RWPE2 (cell line): ENCODE results near the gene ZNF610.

Experiments
- ATAC-seq: fragments of 200-7000 bp; cut with Tn5 transposase; 3 replicates; pipeline ENCODE4 v1.9.1; 2021; ENCODE audit warnings: low read depth
- DNase-seq: peaks from one replicate; pipeline ENCODE4 v3.0.0-alpha.2; 2020; ENCODE audit warnings: low spot score
- H3K27ac ChIP-seq: fragments of 450-650 bp; 2 replicates; pipeline ENCODE4 v1.5.1; 2017; ENCODE audit warnings: mild to moderate bottlenecking; ENCODE audit not compliant: poor library complexity, severe bottlenecking
- H3K27me3 ChIP-seq: fragments of 250-450 bp; sonication (Bioruptor Pico); 2 replicates; pipeline ENCODE4 v1.5.1; 2021; ENCODE audit warnings: mild to moderate bottlenecking, moderate library complexity; ENCODE audit not compliant: insufficient read depth, poor library complexity, severe bottlenecking
- H3K36me3 ChIP-seq: fragments of 250-450 bp; sonication (Bioruptor Pico); 2 replicates; pipeline ENCODE4 v1.5.1; 2020; ENCODE audit warnings: low read depth, mild to moderate bottlenecking, moderate library complexity
- H3K4me1 ChIP-seq: fragments of 250-450 bp; sonication (Bioruptor Pico); 2 replicates; pipeline ENCODE4 v1.5.1; 2021; ENCODE audit warnings: mild to moderate bottlenecking, moderate library complexity; ENCODE audit not compliant: insufficient read depth, poor library complexity, severe bottlenecking
- H3K4me3 ChIP-seq: fragments of 250-450 bp; sonication (Bioruptor Pico); 2 replicates; pipeline ENCODE4 v1.5.1; 2021; ENCODE audit warnings: mild to moderate bottlenecking, moderate library complexity; ENCODE audit not compliant: severe bottlenecking
- H3K9me3 ChIP-seq: fragments of 250-450 bp; sonication (Bioruptor Pico); 2 replicates; pipeline ENCODE4 v1.5.1; 2021; ENCODE audit warnings: mild to moderate bottlenecking, moderate library complexity; ENCODE audit not compliant: severe bottlenecking
- CTCF ChIP-seq: fragments of 450-650 bp; IDR thresholded peaks from one replicate; pipeline ENCODE4 v1.5.1; 2017; ENCODE audit warnings: mild to moderate bottlenecking, moderate library complexity; ENCODE audit not compliant: poor library complexity, severe bottlenecking

Gene ZNF610

GRCh38 chr19:52391135-52391534 is 55.1 kb downstream of the ZNF610 start:
- no peaks in the 10 kb centered on the region for H3K27me3 ChIP-seq
- H3K9me3 ChIP-seq: peaks cover 6% of the 10 kb centered on the region
- no peak for TF ChIP-seq CTCF
- no peaks in the 10 kb centered on the region for H3K4me1 ChIP-seq
- no peak for ATAC-seq
- H3K4me3 ChIP-seq: no peak overlapping the region
- DNase-seq: no peak
- no peak overlapping the region for H3K27ac ChIP-seq
- no peaks in the 10 kb centered on the region for H3K36me3 ChIP-seq

- Histone ChIP-seq H3K4me3 (peak within 1 kb of the TSS; percentile 54), H3K27me3 (no peaks in the 10 kb centered on the region), H3K9me3 (no peaks in the 10 kb centered on the region), H3K4me1 (no peaks in the 10 kb centered on the region), H3K36me3 (no peaks in the 10 kb centered on the region), H3K27ac (peak within 1 kb of the TSS; percentile 43)
- peak; percentile 98 for ATAC-seq
- DNase-seq: peak; percentile 93
- no peak for TF ChIP-seq CTCF
Measured at GRCh38 chr19:52397310-52398080, 61.5 kb downstream of the ZNF610 start, which contains the start of gene ZNF528. Gene ZNF528 (plus strand): TSS chr19:52397849. CDS start chr19:52402014, 4,165 bp downstream.

GRCh38 chr19:52398081-52398441 is 62.0 kb downstream of the ZNF610 start:
- Histone ChIP-seq H3K9me3 (no peaks in the 10 kb centered on the region), H3K4me1 (no peaks in the 10 kb centered on the region), H3K27ac (peak overlapping the region; percentile 43), H3K27me3 (no peaks in the 10 kb centered on the region), H3K4me3 (peak overlapping the region; percentile 54), H3K36me3 (no peaks in the 10 kb centered on the region)
- ATAC-seq (peak; percentile 55), DNase-seq (no peak)
- no peak for TF ChIP-seq CTCF

- Histone ChIP-seq H3K9me3 (peaks cover 7% of the 10 kb centered on the region), H3K27me3 (no peaks in the 10 kb centered on the region), H3K36me3 (peaks cover 3% of the 10 kb centered on the region), H3K4me1 (no peaks in the 10 kb centered on the region), H3K4me3 (no peak overlapping the region), H3K27ac (no peak overlapping the region)
- no peak for TF ChIP-seq CTCF
- ATAC-seq (no peak), DNase-seq (no peak)
Measured at GRCh38 chr19:52410276-52410675, 74.2 kb downstream of the ZNF610 start.

- H3K36me3 ChIP-seq: no peaks in the 10 kb centered on the region
- ATAC-seq: no peak
Measured at GRCh38 chr19:52415711-52416110, 79.7 kb downstream of the ZNF610 start.

More at GRCh38 chr19:52415711-52416110, 79.7 kb downstream of the ZNF610 start:
- no peak for TF ChIP-seq CTCF
- H3K4me1 ChIP-seq: no peaks in the 10 kb centered on the region
- no peak overlapping the region for H3K4me3 ChIP-seq
- H3K27me3 ChIP-seq: no peaks in the 10 kb centered on the region
- H3K9me3 ChIP-seq: peaks cover 25% of the 10 kb centered on the region
- DNase-seq: no peak
- H3K27ac ChIP-seq: no peak overlapping the region
